ENCODE data around the gene KIRREL2. TPM values are rescaled to one million over a fixed set of nuclear protein-coding genes. Genes with fewer than 3 reads are reported as not detected.
"Not testable (repeated sequence)": the region's sequence is repeated elsewhere in the genome, so short reads cannot be mapped to it uniquely, and the experiment has no call there.

KIRREL2 gene
- total and polyA plus RNA-seq, 12 donors, result 0.12 to 0.35 TPM; not detected in 10

DNA sequence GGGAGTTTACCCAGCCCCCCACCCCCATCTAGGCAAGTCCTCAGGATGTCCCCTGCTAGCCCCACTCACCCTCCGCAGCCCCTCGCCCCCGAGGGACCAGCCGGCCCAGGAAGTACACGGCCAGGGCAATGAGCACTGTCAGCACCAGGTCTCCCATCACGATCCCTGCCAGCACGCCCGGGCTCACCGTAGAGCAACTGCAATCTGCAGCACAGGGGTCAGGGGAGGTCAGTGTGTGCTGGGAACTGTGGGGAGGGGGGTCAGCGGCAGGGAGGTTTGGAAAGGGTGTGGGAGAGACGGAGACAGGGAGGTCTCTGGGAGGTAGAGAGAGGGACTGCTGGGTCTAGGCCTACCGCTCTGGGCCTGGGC is 50.6 kb downstream of the KIRREL2 start:
- Histone ChIP-seq H3K9me3 (no peaks in the 10 kb centered on the region), H3K4me1 (peaks cover 0 to 70% (median 0%) of the 10 kb centered on the region in 9 donors), H3K27ac (peak overlapping the region in 6 of 10 donors; percentile 48 to 96 (median 54)), H3K27me3 (peaks cover 0 to 6% (median 0%) of the 10 kb centered on the region in 7 donors), H3K36me3 (peaks cover 0 to 17% (median 0%) of the 10 kb centered on the region in 9 donors), H3K4me3 (peak overlapping the region in 7 of 10 donors; percentile 18 to 64 (median 36))
- 29 to 33% methylated on average over 12 of the region's 12 CpGs for WGBS, 2 donors
- TF ChIP-seq, protein P1, sequence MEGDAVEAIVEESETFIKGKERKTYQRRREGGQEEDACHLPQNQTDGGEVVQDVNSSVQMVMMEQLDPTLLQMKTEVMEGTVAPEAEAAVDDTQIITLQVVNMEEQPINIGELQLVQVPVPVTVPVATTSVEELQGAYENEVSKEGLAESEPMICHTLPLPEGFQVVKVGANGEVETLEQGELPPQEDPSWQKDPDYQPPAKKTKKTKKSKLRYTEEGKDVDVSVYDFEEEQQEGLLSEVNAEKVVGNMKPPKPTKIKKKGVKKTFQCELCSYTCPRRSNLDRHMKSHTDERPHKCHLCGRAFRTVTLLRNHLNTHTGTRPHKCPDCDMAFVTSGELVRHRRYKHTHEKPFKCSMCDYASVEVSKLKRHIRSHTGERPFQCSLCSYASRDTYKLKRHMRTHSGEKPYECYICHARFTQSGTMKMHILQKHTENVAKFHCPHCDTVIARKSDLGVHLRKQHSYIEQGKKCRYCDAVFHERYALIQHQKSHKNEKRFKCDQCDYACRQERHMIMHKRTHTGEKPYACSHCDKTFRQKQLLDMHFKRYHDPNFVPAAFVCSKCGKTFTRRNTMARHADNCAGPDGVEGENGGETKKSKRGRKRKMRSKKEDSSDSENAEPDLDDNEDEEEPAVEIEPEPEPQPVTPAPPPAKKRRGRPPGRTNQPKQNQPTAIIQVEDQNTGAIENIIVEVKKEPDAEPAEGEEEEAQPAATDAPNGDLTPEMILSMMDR (IDR thresholded peaks at IDR 0.05), result no peak
- DNase-seq (no peak), ATAC-seq (no peak)
- intact Hi-C loops (cut with DNase I), result loop anchor here in 1 of 10 donors (5.0 kb wide), 1 partner anchor 945 kb away; the partner anchor contains the start of gene ZNF345

DNA sequence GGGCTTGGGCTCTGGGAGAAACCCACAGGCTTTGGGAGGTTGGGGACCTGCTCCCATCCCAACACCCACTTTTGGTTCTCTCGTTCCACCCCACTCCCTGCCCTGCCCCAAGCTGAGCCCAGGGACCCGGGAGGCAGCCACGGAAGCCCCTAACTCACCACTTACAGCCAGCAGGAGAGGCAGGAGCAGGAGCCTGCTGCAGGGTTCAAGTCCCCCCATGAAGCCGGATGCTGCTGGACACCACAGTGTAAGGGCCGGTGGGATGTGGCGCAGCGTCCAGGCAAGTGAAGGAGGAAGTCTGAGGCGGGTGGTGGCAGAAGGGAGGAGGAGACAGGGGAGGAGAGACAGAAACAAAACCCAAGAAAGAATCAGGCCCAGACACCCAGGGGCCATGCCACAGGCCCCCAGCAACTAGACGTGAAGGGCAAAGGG is 51.3 kb downstream of the KIRREL2 start, which contains the start of gene TYROBP:
Gene TYROBP, minus strand, starts transcription at position 286 of the 432 bp plus-strand sequence. Its CDS starts 67 bp downstream, at position 219.
- intact Hi-C loops (cut with DNase I), result loop anchor here in 1 of 10 donors (5.0 kb wide), 1 partner anchor 944 kb away; the partner anchor contains the start of gene ZNF345

DNA sequence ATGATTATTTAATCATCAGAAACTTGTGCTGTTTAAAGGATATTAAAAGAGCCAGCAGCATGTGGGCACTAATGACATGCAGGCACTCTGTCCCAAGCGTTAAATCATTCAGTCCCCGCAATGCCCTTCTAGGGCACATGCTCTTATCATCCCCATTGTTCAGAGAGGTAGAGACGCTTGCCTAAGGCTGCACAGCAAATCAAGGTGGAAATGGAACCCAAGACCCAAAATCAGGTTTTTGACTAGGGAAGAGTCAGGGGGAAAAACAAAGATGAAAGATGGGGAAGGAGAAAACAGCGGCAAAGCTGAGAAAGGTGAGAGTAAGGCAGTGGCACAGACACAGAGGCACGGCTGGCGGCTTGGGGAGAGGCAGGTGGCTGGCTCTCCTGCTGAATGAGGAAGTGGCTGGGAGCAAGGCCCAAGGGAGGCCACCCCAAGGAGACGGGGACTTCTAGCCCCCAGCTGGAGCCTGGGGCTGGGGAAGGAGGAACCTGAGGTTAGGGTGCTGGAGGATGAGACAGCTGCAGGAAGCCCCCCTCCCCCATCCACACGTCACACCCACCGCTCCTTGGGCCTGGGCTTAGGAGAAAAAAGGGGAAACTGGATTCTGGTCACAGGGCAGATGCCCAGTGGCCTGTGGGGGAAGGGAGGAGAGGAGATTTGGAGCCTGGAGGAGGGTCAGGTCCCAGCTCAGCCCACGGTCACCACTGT is 52.4 kb downstream of the KIRREL2 start:
- TF ChIP-seq, protein P1 (IDR thresholded peaks at IDR 0.05), result no peak
- Histone ChIP-seq H3K4me3 (peak overlapping the region in 3 of 10 donors; percentile 18 to 64 (median 40)), H3K4me1 (peaks cover 0 to 70% (median 0%) of the 10 kb centered on the region in 9 donors), H3K36me3 (peaks cover 0 to 15% (median 0%) of the 10 kb centered on the region in 9 donors), H3K27ac (peak overlapping the region in 6 of 10 donors; percentile 48 to 96 (median 58)), H3K27me3 (peaks cover 0 to 14% (median 0%) of the 10 kb centered on the region in 7 donors), H3K9me3 (no peaks in the 10 kb centered on the region)
- 70 to 75% methylated on average over 10 of the region's 10 CpGs for WGBS, 2 donors
- peak; percentile 79 to 89 (median 84) for ATAC-seq
- peak; percentile 72 to 77 for DNase-seq
- intact Hi-C loops (cut with DNase I), result loop anchor here in 1 of 10 donors (5.0 kb wide), 1 partner anchor 943 kb away; the partner anchor contains the start of gene ZNF345

More for the DNA sequence above, 51.3 kb downstream of the KIRREL2 start, which contains the start of gene TYROBP:
- TF ChIP-seq, protein P1 (IDR thresholded peaks at IDR 0.05), result no peak
- peak; percentile 15 to 60 (median 48) for ATAC-seq
- peak within 1 kb of the TSS in 8 of 10 donors; percentile 2 to 64 (median 34) for H3K4me3 ChIP-seq
- peak; percentile 33 to 36 for DNase-seq
- H3K4me1 ChIP-seq, result peaks cover 0 to 70% (median 0%) of the 10 kb centered on the region in 9 donors
- peaks cover 0 to 11% (median 0%) of the 10 kb centered on the region in 7 donors for H3K27me3 ChIP-seq
- H3K27ac ChIP-seq, result peak within 1 kb of the TSS in 6 of 10 donors; percentile 48 to 96 (median 54)
- no peaks in the 10 kb centered on the region for H3K9me3 ChIP-seq
- peaks cover 0 to 17% (median 0%) of the 10 kb centered on the region in 9 donors for H3K36me3 ChIP-seq
- WGBS, 2 donors, result 45 to 59% methylated on average over 9 of the region's 9 CpGs

DNA sequence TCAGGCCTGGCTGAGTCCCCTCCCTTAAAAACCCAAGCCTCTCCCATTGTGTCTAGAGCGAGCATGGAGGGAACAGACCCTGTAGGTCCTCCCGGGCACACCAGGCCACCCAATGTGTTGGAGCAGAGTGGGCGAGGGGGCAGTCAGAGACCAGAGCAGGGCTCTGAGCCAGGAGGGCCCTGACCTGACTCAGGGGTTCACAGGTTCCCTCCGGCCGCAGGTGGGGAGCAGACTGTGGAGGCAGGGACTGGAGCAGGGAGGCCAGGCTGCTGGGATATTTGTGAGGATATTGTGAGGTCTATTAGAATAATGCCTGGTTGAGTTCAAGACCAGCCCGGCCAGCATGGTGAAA is 52.9 kb downstream of the KIRREL2 start:
- Histone ChIP-seq H3K27ac (peak overlapping the region in 5 of 10 donors; percentile 41 to 96 (median 62)), H3K36me3 (peaks cover 0 to 12% (median 0%) of the 10 kb centered on the region in 9 donors), H3K27me3 (peaks cover 0 to 17% (median 0%) of the 10 kb centered on the region in 7 donors), H3K4me3 (no peak overlapping the region), H3K9me3 (no peaks in the 10 kb centered on the region), H3K4me1 (peaks cover 0 to 70% (median 0%) of the 10 kb centered on the region in 9 donors)
- ATAC-seq (peak in 1 of 8 donors; percentile 4), DNase-seq (no peak)
- TF ChIP-seq, protein P1 (IDR thresholded peaks at IDR 0.05), result no peak
- intact Hi-C loops (cut with DNase I), result loop anchor here in 1 of 10 donors (5.0 kb wide), 1 partner anchor 943 kb away; the partner anchor contains the start of gene ZNF345
- WGBS, 2 donors, result 75 to 77% methylated on average over 6 of the region's 6 CpGs

DNA sequence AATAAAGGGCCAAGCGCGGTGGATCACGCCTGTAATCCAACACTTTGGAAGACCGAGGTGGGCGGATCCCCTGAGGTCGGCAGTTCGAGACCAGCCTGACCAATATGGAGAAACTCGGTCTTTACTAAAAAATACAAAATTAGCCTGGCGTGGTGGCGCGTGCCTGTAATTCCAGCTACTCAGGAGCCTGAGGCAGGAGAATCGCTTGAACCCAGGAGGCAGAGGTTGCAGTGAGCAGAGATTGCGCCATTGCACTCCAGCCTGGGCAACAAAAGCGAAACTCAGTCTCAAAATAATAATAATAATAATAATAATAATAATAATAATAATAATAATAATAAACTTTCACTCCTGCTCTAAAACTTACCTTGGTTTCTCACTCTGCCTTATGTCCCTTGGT is 53.6 kb downstream of the KIRREL2 start:
- H3K4me3 ChIP-seq; intact Hi-C loops (cut with DNase I); H3K9me3 ChIP-seq; ATAC-seq; DNase-seq: not testable (repeated sequence)
- Histone ChIP-seq H3K36me3 (peaks cover 0 to 12% (median 0%) of the 10 kb centered on the region in 9 donors), H3K4me1 (peaks cover 0 to 70% (median 0%) of the 10 kb centered on the region in 9 donors), H3K27me3 (peaks cover 0 to 17% (median 0%) of the 10 kb centered on the region in 7 donors), H3K27ac (peak overlapping the region in 4 of 10 donors; percentile 0 to 96 (median 64))
- WGBS, 2 donors, result 93 to 95% methylated on average over 14 of the region's 14 CpGs
